Measurements from ENCODE around the gene CORIN.

GRCh38 chr4:47640911-47641310 lies 197.0 kb downstream of the CORIN start:
- TF ChIP-seq POLR2A (IDR thresholded peaks at IDR 0.05) (no peak), CTCF (IDR thresholded peaks at IDR 0.05) (no peak)
